Activated CD8-positive, alpha-beta memory T cell treated with anti-CD3 and anti-CD28 coated beads, Interleukin-2, amount 50 U/mL, for 24 hours (primary cell): ENCODE results near the gene SPTB.
A peak's percentile ranks its signal among the peaks of the same experiment; 100 is the strongest.
"Not testable (repeated sequence)": the region's sequence is repeated elsewhere in the genome, so short reads cannot be mapped to it uniquely, and the experiment has no call there.

Source experiments
- DNase-seq: peaks from one replicate; pipeline ENCODE4 v3.0.0-alpha.2; 2020; ENCODE audit errors: extremely low read depth

The SPTB gene

DNA sequence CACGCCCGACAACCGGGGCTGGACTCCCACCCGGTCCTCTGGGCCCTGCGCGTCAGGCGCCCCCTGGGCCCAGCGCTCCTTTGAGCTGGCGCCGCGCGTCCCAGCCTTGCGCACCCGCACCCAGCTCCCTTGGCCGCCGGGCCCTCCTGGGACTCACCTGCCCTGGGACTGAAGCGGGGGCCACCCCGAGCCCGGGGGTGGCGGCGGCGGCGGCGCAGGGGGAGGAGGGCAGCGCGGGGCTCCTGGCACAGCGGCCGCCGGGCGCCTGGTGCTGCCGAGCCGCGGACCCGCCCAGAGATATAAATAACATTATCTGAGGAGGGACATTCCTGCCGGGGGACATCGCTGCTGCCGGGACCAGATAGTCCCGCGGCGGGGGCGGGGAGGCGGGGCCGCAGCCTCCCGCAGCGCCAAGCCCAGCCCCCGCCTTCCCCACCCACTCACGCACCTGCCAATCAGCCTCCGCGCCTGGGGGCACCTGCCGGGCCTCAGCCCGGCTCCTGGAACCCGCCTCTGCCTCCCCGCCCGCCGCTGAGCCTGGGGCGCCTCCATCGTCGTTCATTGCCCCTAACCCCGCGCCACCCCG lies at the start of gene SPTB:
Gene SPTB, minus strand, starts transcription at position 273 of the 586 bp plus-strand sequence. CDS start 56,813 bp downstream, outside the sequence.
- DNase-seq, result peak; percentile 3

DNA sequence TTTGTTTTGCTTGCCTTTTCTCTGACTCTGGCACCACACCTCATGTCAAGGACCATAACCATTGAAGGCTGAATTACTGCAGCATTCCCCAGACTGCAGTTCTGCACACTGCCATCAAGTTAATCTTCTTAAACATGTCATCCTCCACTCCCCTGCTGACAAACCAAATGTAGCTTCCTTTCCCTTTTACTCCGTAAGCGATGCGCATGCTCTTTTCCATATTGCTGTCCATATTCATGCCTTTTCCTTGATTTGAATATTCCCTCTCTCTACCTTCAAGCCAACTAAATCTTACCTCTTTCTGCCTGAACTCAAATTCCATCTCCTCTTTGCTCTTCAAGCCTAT lies 49.3 kb upstream of the SPTB start:
- DNase-seq, result no peak

DNA sequence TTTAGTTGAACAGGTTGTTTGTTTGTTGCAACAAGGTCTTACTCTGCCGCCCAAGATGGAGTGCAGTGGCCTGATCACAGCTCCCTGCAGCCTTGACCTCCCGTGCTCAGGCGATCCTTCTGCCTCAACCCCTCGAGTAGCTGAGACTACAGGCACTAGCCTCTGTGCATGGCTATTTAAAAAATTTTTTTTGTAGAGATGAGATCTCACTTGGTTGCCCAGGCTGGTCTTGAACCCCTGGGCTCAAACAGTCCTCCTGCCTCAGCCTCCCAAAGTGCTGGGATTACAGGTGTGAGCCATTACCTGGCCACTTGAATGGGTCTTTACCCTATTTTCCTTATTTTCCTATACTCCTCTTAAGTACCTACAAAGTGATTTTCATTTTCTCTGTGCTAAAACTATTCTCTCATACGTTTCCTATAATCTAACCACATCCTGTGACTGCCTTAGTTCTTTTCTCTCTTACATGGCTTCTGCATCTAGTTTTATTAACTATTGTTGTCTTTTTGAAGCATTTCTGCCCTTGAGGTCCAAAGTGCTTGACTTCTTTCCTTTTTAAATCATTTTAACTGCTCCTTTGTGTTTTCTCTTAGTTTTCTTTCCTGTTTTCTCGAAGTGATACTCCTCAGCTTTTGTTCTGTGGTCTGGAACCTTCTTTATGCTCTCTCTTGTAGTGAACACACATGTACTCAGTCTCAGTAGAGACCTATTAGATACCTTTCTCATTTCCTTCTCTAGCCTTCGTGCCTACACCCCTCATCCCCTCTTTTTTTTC lies 48.7 kb upstream of the SPTB start:
- no peak for DNase-seq

DNA sequence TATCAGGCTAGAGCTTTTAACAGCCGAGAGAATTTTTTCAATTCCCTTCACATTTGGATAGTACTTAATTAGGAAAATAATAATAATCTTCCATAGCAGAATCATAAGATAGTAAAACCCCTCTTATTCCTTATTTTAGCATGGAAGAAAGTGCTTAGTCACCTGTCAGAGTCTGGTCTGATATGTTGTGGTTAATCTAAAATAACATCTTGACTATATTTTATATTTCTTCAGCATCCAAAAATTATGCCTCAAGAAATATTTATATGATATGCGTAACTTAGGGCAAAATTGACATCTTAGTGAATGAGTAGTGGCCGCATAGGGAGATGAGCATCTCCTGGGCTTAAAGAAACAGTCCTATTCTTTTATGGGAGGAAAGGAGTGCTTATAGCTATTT lies 47.3 kb upstream of the SPTB start:
- DNase-seq, result no peak

DNA sequence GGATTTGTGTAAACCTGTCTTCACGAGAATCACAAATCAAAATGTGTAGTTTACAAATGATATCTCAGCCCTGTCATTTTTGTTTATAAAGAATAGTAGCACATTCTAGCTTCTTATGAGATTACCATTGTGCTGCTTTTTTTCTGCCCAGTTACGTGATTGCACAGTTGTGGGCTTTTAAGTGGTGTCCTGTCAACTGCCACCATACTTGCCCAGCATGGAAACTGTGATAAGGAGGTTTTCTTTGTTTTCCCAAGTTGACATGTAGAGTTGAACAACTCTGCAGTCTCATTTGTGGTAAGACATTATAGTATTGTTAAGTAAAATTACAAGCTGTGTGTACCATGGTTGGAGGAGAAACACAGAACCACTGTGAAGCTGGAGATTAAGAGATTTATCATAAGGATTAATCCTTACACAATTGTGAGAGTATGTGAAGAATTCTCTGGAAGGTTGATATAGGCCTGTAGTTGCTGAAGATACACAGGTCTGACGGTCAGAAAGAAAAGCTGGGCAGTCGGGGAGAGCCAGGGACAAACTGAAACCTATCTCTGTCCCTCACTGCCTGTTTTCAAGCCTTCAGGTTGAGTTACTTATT lies 46.8 kb upstream of the SPTB start:
- DNase-seq, result no peak

DNA sequence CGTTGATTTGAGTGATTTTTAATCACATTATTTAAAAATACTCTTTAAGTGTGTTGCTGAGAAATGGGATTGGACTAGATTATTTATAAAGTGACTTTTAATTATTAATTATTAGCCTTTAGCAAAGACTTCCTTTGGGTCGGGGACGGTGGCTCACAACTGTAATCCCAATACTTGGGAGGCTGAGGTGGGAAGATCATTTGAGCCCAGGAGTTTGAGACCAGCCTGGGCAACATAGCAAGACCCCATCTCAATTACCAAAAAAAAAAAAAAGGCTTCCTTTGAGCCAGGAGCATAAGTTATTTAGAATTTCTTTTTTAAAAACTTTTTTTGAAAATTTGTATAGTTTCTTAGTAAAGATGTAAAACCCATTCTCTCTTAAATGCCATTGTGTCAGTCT lies 43.3 kb upstream of the SPTB start:
- DNase-seq, result no peak

DNA sequence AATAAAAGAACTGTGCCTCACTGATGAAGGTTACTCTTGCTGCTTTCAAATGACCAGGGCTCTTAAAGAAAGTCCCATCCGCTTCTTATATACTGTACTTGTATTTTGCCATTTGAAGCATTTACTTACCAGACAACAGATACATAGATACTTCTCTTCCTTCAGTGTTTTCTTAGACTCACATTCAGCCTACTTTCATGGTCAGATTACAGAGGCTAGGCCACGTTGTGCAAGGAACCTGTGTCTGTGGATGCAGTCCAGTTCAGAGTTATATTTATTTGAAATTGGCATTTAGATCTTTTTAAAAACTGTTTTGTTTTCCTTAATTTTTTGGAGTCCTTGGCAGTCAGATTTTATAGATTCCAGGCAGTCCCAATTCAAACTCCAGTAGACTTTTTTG lies 40.8 kb upstream of the SPTB start:
- no peak for DNase-seq

DNA sequence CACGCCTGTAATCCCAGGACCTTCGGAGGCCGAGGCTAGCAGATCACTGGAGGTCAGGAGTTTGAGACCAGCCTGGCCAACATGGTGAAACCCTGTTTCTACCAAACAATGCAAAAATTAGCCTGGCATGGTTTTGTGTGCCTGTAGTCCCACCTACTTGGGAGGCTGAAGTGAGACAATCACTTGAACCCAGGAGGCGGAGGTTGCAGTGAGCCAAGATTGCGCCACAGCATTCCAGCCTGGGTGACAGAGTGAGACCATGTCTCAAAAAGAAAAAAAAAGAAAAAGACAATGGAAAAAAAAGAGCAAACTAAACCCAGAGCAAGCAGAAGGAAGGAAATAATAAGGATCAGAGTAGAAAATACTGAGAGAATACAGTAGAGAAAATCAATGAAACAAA lies 39.9 kb upstream of the SPTB start:
- no peak for DNase-seq

DNA sequence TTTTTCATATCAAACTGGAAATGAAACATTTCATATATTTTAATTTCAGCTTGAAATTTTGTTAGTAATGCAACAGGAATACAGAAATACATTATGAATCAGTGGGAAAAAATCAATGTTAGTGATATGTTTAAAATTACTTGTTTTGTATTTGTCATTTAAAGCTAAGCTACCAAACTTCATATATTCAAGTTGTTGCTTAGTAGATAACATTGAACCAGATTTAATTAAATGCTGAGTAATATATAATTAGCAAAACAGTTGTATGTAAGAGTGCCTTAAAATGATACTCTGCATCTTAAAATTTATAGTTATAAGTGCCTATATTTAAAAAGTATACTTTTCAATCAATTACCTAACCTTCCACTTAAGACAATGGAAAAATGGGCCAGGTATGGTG lies 39.5 kb upstream of the SPTB start:
- no peak for DNase-seq

DNA sequence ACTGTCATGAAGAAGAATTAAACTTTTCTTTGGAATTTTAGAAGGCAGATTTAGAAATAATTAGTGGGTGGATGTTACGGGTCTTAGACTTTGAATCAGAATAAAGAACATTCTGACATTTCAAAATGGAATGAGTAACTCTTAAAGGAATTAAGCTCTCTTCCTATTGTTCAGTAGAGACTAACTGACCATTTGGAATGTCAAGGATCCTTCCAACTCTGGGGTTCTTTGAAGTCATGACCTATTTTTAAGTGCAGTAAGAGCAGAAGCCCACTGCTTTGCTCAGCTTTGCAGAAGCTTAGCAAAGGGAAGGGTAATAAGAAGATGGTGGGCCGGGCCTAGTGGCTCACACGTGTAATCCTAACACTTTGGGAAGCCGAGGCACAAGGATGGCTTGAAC lies 38.5 kb upstream of the SPTB start:
- no peak for DNase-seq

DNA sequence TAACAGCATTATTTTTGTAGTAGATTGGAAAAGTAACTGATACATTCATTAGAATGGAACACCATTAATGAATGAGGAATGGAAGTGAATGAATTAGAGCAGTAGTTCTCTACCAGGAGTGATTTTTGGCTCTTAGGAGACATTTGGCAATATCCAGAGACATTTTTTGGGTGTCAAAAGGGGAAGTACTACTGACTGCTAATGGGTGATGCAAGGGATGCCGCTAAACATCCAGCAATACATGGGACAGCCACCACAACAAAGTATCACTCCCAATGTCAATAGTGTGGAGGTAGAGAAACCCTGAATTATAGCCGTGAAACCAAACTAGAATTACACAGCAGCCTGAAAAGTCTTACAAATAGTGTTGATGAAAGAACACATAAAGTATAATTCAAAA lies 36.1 kb upstream of the SPTB start:
- no peak for DNase-seq

DNA sequence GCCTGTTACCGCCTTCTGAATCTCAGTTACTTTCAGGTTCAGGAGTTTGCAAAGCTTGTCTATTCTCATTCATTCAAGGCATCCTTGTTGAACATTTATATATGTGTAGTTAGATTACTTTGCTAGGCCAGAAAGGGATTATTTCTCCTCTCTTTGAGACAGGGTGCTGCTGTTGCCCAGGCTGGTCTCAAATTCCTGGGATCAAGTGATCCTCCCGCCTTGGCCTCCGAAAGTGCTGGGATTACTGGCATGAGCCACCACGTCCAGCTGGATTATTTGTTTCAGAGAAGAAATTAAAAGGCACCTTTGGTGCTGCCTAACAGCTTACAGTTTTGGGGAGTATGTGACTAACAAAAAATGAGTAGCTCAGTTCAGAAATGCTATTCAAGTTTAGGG lies 35.3 kb upstream of the SPTB start:
- no peak for DNase-seq

DNA sequence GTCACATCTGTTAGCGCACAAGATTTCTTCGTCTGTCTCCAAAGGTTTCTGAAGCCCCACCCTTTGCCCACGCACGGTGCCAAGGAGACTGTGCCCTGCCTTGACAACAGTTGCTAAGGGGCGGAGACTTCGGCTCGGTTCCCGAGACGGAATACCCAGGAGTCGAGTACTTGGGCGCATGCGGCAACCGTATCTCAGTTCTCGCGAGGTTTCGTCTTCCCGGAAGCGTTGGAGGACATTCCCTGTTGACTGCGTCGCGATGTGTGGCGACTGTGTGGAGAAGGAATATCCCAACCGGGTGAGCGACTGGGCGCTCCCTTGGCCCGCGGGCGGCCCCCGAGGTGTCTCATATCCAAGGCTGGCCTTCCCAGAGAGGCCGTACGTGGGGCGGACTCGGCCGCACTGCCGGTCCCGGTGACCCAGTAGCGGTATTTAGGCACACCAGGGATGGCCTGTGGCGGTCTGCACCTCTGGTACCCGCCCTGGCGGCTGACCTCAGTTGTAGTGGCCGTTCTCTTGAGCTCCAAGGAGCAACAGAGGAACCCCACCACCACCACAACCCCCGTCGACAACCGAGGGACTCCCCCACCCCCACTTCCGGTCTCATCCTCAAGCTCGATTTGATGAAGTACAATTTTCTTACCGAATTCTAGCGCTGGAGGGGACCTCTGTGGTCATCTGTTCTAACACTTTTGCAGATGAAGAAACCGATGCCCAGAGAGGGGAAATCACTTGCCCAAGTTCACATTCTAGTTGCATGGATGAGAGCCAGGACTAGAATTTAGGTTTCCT lies 34.7 kb upstream of the SPTB start, which contains the start of gene CHURC1:
Gene CHURC1, plus strand, starts transcription at position 219 of the 792 bp plus-strand sequence. Its CDS starts 41 bp downstream, at position 260.
- DNase-seq, result peak; percentile 97

DNA sequence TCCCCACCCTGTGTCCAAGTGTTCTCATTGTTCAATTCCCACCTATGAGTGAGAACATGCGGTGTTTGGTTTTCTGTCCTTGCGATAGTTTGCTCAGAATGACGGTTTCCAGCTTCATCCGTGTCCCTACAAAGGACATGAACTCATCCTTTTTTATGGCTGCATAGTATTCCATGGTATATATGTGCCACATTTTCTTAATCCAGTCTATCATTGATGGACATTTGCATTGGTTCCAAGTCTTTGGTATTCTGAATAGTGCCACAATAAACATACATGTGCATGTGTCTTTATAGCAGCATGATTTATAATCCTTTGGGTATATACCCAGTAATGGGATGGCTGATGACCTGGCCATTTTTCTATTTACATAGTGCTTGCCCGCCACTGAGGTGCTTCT lies 33.8 kb upstream of the SPTB start:
- not testable (repeated sequence) for DNase-seq

DNA sequence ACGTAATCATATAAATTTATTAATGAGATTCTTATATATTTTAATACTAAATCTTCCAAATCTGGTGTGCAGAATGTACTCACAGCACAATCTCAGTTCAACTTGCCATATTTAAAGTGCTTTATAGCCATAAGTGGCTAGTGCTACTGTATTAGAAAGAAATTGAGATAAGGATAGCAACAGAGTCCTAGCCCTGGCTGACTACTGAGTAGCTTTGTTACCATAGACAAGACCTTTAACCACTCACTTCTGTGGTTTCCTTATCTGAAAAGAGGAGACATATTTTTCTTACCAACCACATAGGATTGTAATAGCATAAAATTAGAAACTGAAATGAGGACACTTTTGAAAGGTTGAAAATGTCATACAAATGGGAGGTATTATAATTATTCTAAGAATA lies 32.6 kb upstream of the SPTB start:
- DNase-seq, result no peak

DNA sequence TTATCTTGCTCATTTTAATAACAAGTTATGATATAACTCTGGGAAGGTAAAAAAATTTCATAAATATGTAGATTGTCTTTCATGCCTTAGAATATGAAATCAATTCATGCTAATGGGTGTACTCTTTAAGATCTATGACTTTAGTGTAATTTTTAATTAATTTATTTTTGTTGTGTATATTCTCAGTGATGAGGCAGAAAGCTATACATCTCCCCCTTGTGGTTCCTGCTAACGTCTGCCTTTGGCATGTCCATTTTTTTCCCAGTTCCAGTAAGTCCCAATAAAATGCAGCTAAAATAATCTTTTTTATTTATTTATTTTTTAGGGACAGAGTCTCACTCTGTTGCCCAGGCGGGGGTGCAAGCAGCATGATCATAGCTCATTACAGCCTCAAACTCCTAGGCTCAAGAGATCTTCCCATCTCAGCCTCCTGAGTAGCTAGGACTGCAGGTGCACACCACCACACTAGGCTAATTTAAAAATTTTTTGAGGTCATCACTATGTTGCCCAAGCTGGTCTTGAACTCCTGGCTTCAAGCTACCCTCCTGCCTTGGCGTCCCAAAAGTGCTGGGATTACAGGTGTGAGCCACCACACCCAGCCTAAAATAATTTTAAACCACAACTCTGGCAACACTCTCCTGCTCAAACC lies 31.3 kb upstream of the SPTB start:
- DNase-seq, result no peak

DNA sequence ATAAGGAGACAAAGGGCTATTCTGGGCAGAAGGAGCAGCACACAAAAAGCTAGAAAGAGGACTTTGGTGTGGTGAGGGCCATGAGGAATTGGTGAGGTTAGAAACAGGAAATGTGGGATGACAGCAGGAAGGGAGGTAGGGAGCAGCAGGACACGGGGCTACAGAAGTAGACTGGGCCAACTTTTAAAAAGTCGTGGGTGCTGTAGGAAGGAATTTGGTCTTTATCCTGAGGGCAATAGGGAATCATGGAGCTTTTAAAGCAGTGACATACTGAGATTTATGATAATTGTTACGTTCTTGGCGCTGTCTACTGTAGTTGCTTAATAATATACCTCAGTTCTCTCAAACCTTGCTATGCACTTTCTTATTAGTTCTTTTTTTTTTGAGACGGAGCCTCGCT lies 26.3 kb upstream of the SPTB start:
- DNase-seq, result no peak

DNA sequence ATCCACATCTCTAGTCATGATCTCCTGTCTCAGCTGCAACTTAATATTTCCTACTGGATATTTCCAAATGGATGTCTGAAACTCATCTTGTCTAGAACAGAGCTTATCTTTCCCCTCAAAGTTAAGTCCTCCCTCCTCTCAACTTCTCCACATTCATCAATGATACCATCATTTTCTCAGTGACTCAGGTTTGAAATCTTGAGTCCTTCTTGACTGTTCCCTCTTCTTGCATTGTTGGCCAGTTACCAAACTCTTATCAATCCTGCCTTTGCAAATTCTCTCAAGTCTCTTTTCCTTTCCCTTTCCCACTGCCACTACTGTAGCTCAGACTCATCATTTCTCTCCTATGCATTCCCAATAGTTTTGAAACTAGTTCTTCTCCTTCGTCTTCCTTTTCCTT lies 20.3 kb upstream of the SPTB start:
- DNase-seq, result no peak

DNA sequence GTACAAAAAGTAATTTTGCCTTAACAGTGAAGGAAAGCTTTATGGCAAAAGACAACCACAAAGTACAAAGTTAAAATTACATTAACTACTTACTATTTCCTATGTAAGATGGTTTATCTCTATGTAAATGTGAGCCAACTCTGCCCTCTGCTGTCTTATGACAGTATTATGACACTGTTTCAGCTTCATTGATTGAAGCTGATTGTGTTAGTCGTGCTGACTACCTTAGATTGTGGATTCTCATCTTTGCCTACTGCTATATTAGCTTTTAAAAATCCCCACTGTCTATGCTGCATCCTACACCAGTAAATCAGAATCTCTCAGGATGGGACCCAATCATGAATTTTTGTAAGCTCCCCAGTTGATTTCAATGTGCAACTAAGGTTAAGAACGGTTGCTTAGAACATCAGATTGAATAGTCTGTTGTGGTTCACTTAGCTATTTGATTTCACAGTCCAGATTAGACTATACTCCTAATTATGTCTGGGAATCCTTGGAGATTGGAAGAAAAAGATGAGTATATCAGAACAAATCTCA lies 12.2 kb upstream of the SPTB start:
- no peak for DNase-seq

DNA sequence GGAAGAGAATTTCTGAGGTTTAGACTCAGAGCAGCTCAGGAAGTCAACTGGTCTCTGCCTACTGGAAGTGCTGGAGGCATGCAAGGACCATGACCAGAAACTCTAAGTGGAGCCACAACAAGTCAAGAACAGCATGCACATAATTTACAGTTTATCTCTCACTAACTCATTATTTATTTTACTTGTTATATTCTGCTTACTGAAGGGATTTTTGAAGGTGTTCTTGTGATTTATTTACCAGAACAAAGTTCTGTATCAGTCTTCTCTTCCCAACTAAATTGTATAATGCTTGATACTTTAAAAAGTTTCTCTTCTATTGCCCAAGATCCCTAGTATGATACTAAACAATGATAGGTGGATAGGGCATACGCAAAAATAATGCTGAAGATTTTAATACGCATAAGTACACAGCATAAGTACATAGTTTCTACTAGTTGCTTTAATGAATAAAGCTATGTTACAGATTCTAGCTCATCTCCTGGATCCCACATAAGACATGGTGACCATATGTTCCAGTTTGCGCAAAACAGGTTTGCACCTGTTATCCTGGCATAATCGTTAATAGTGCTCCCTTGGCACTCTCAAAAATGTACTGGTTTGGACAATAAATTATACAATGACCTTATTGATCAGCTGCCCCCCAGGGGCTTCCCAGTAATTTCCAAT lies 11.6 kb upstream of the SPTB start:
- DNase-seq, result no peak

DNA sequence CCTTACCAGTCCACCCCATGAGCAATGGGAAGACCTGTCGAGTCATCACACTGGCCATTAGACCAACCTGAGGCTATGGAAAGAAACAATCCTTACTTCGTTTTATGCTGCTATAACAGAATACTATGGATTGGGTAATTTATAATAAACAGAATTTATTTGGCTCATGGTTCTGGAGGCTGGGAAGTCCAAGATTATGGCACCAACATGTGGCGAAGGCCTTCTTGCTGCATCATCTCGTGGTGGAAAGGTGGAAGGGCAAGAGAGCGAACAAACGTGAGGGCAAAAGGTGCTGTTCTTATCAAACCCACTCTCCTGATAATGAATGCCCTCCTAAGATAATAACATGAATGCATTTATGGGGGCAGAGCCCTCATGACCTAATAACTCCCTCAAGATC lies 9.6 kb upstream of the SPTB start:
- DNase-seq, result no peak
